ENCODE results near the gene RALGPS2. TPM values are rescaled to one million over a fixed set of nuclear protein-coding genes. Genes with fewer than 3 reads are reported as not detected.

Gene RALGPS2
- total and polyA plus RNA-seq, 2 of the 13 experiments (the other 11 are each of a cell fraction or from before 2014, with no cell fraction given) = 15.6 to 36.0 TPM

- WGBS (ENCODE audit: low lambda C conversion rate) = 91% methylated on average over 2 of the region's 2 CpGs
- Histone ChIP-seq H3K27me3 (ENCODE audit: control insufficient read depth in 1 of 2, insufficient read depth in 2 of 2, low read length in 2 of 2) (no peaks in the 10 kb centered on the region), H2AFZ (ENCODE audit: low read length) (no peak overlapping the region), H3K9me3 (ENCODE audit: low read length) (no peaks in the 10 kb centered on the region), H4K20me1 (ENCODE audit: insufficient read depth, low read length) (no peaks in the 10 kb centered on the region), H3K4me1 (ENCODE audit: insufficient read depth, low read length) (peaks cover 41% of the 10 kb centered on the region), H3K9ac (ENCODE audit: insufficient read depth, low read depth, low read length) (no peak overlapping the region), H3K4me3 (replicated peaks in 1 of 3; ENCODE audit: insufficient read depth in 1 of 3, low read depth in 2 of 3, low read length in 3 of 3) (no peak overlapping the region), H3K36me3 (replicated peaks in 1 of 2; ENCODE audit: control insufficient read depth in 1 of 2, insufficient read depth in 2 of 2, low read length in 2 of 2) (no peaks in the 10 kb centered on the region), H3K27ac (ENCODE audit: extremely low read length, insufficient read depth, low read length) (peak overlapping the region; percentile 48), H3K79me2 (ENCODE audit: insufficient read depth, low read length) (no peaks in the 10 kb centered on the region), H3K4me2 (ENCODE audit: low read depth, low read length) (peak overlapping the region; percentile 21)
- CTCF ChIA-PET (ENCODE audit: low intra/inter-chr PET ratio, low total read pairs) = no interaction called here
- no peak for DNase-seq (ENCODE audit: low spot score)
- POLR2A ChIA-PET = interaction anchor here (1.3 kb wide), 1 partner anchor 44 kb away, joined by 3 read pairs; no protein-coding TSS in a partner anchor
- FAIRE-seq = no peak
- ATAC-seq = peak; percentile 35
- intact Hi-C loops (cut with micrococcal nuclease; ENCODE audit: unreplicated experiment) (loop anchor here (1.0 to 10.0 kb wide), 3 partner anchors 43 to 138 kb away; no protein-coding TSS in a partner anchor), in situ Hi-C loops (cut with HindIII; ENCODE audit: extremely low pct_ligation_motif_present, low pct_unique_long_range_greater_than_20kb) (no loop called here)
- TF ChIP-seq ASH2L (IDR thresholded peaks at IDR 0.05; ENCODE audit: insufficient read length, low read depth, low read length) = peak; percentile 42
- no peak for TF ChIP-seq ZNF781 (CRISPR knock-in tag; IDR thresholded peaks at IDR 0.05; ENCODE audit: borderline replicate concordance, not compliant biosample characterization)
- TF ChIP-seq ZNF18 (CRISPR knock-in tag; IDR thresholded peaks at IDR 0.05; ENCODE audit: insufficient replicate concordance) = peak; percentile 7
- TF ChIP-seq ZNF362 (CRISPR knock-in tag; IDR thresholded peaks at IDR 0.05; ENCODE audit: borderline replicate concordance) = 0 out of 2 replicates have a peak, but pooled peaks have one; percentile 1
- TF ChIP-seq TCF7L2 (IDR thresholded peaks at IDR 0.05; ENCODE audit: low read depth, low read length) = 0 out of 2 replicates have a peak, but pooled peaks have one; percentile 0
- no peak for TF ChIP-seq ZNF883 (CRISPR knock-in tag; IDR thresholded peaks at IDR 0.05; ENCODE audit: not compliant biosample characterization)
- no peak for TF ChIP-seq AGO2 (optimal IDR thresholded peaks at IDR 0.05; ENCODE audit: low read depth, low read length)
- TF ChIP-seq ZNF205 (CRISPR knock-in tag; IDR thresholded peaks at IDR 0.05) = no peak
- no peak for TF ChIP-seq ZNF644 (CRISPR knock-in tag; IDR thresholded peaks at IDR 0.05; ENCODE audit: low read depth)
- TF ChIP-seq SSRP1 (CRISPR knock-in tag; IDR thresholded peaks at IDR 0.05) = no peak
- no peak for TF ChIP-seq SOX13 (IDR thresholded peaks at IDR 0.05)
- no peak for TF ChIP-seq SOX13 (CRISPR knock-in tag; conservative IDR thresholded peaks at IDR 0.05 in 1 of 2, IDR thresholded peaks at IDR 0.05 in 1 of 2)
- no peak for TF ChIP-seq ZBTB7B (CRISPR knock-in tag; IDR thresholded peaks at IDR 0.05)
- no peak for TF ChIP-seq SUZ12 (IDR thresholded peaks at IDR 0.05; ENCODE audit: low read depth, low read length)
- TF ChIP-seq ZNF180 (CRISPR knock-in tag; IDR thresholded peaks at IDR 0.05; ENCODE audit: borderline replicate concordance, low read depth) = no peak
- no peak for TF ChIP-seq EHMT2 (IDR thresholded peaks at IDR 0.05; ENCODE audit: borderline replicate concordance, low read depth, low read length)
- TF ChIP-seq NR2C2 (CRISPR knock-in tag; IDR thresholded peaks at IDR 0.05; ENCODE audit: borderline replicate concordance) = peak; percentile 2; the same call in 1 of the 2 replicates
- TF ChIP-seq REXO4 (CRISPR knock-in tag; IDR thresholded peaks at IDR 0.05; ENCODE audit: borderline replicate concordance) = no peak
- TF ChIP-seq HMG20B (CRISPR knock-in tag; conservative IDR thresholded peaks at IDR 0.05) = no peak
- TF ChIP-seq NFATC3 (CRISPR knock-in tag; IDR thresholded peaks at IDR 0.05) = no peak
- TF ChIP-seq KDM5B (CRISPR knock-in tag; IDR thresholded peaks at IDR 0.05; ENCODE audit: borderline replicate concordance) = no peak
- TF ChIP-seq ZEB1 (IDR thresholded peaks at IDR 0.05; ENCODE audit: insufficient replicate concordance, low read depth) = no peak
- no TSS peak for BruUV-seq (replicated peaks)
Measured at GRCh38 chr1:178682886-178683285, 42.2 kb upstream of the RALGPS2 start.

Data from HepG2 (cell line).